NCI-H2171 (cell line): Measurements from ENCODE around the gene SCGB2A2.

Experiments
- DNase-seq: peaks from one replicate; lab custom pipeline; 2025; lab: John Stamatoyannopoulos, UW

The SCGB2A2 gene

GRCh38 chr11:62306227-62306626 lies 36.3 kb downstream of the SCGB2A2 start:
- DNase-seq = no peak

- no peak for DNase-seq
Observed at GRCh38 chr11:62307950-62308349, 38.0 kb downstream of the SCGB2A2 start.

- no peak for DNase-seq
Observed at GRCh38 chr11:62309991-62310390, 40.0 kb downstream of the SCGB2A2 start.

- DNase-seq = no peak
Observed at GRCh38 chr11:62315431-62315830, 45.5 kb downstream of the SCGB2A2 start.

- no peak for DNase-seq
Observed at GRCh38 chr11:62322524-62322923, 52.6 kb downstream of the SCGB2A2 start.
